GM12878 (cell line): Measurements from ENCODE around the gene LRRC56. TPM values are rescaled to one million over a fixed set of nuclear protein-coding genes. Genes with fewer than 3 reads are reported as not detected.

Experiments used
- ATAC-seq: fragments of 200-7000 bp; cut with Tn5 transposase; 3 replicates; pipeline ENCODE4 v1.9.1; 2020; ENCODE audit warnings: mild to moderate bottlenecking, moderate library complexity
- BruUV-seq: library from RNA; stranded (reverse); fragments of 400-500 nt; replicated peaks from 2 replicates; lab custom pipeline; 2021; lab: Mats Ljungman, UMichigan
- CTCF ChIA-PET: fragments of 300-600 bp; sonication (Branson Sonifier 250); formaldehyde crosslinking; extraction: SDS; loops from one replicate; lab custom pipeline; 2021; ENCODE audit warnings: inconsistent platforms; lab: Yijun Ruan, JAX
- POLR2A ChIA-PET: fragments of 350-600 bp; formaldehyde crosslinking; extraction: SDS; loops from one replicate; lab custom pipeline; 2021; ENCODE audit warnings: inconsistent platforms; lab: Charles Lee
- RAD21 ChIA-PET: fragments of 300-600 bp; sonication (Branson Sonifier 250); formaldehyde crosslinking; loops from one replicate; lab custom pipeline; 2023; ENCODE audit warnings: antibody characterized with exemption; ENCODE audit not compliant: unreplicated experiment; lab: Charles Lee
- SMC1A ChIA-PET: fragments of 300-600 bp; sonication (Branson Sonifier 250); formaldehyde crosslinking; loops from one replicate; lab custom pipeline; 2023; ENCODE audit not compliant: unreplicated experiment, uncharacterized antibody; lab: Charles Lee
- DNase-seq: peaks from one replicate; pipeline ENCODE4 v3.0.0-alpha.2; 2011; ENCODE audit warnings: low read depth, low spot score
- FAIRE-seq: peaks from 3 replicates; lab custom pipeline; 2011; peaks lifted over from hg19 to GRCh38; lab: Jason Lieb, UNC
- H2AFZ ChIP-seq: 2 replicates; pipeline ENCODE4 v1.6.0; 2011; ENCODE audit warnings: low read depth, low read length, control low read depth; ENCODE audit not compliant: control insufficient read depth
- H3K27ac ChIP-seq: 2 replicates; pipeline ENCODE4 v1.5.1; 2011; ENCODE audit warnings: control low read depth; ENCODE audit not compliant: control insufficient read depth, insufficient read depth
- H3K27me3 ChIP-seq, 2 experiments: replicated peaks in 1 of 2; 2 replicates each; pipeline versions ENCODE4 v1.6.0 to v1.6.1; 2011; ENCODE audit warnings: low read length in 1 of 2; ENCODE audit not compliant: control insufficient read depth in 2 of 2, insufficient read depth in 2 of 2
- H3K36me3 ChIP-seq, 2 experiments: 2 replicates each; pipeline ENCODE4 v1.5.1; 2011; ENCODE audit warnings: low read length in 1 of 2; ENCODE audit not compliant: control insufficient read depth in 2 of 2, insufficient read depth in 2 of 2
- H3K4me1 ChIP-seq: 2 replicates; pipeline ENCODE4 v1.6.1; 2011; ENCODE audit warnings: mild to moderate bottlenecking, low read length, moderate library complexity, mixed read lengths; ENCODE audit not compliant: control insufficient read depth, insufficient read depth
- H3K4me2 ChIP-seq: 2 replicates; pipeline ENCODE4 v1.6.0; 2011; ENCODE audit warnings: control low read depth; ENCODE audit not compliant: control insufficient read depth, insufficient read depth
- H3K4me3 ChIP-seq: fragments of 200-600 bp; sonication (generic); 2 replicates; pipeline ENCODE4 v1.5.1; 2016
- H3K79me2 ChIP-seq: 2 replicates; pipeline ENCODE4 v1.6.0; 2011; ENCODE audit warnings: low read length; ENCODE audit not compliant: control insufficient read depth, insufficient read depth
- H3K9ac ChIP-seq: 2 replicates; pipeline ENCODE4 v1.8.0; 2011; ENCODE audit warnings: low read length, control low read depth, mixed read lengths; ENCODE audit not compliant: control insufficient read depth, insufficient read depth
- H3K9me3 ChIP-seq: replicated peaks from 3 replicates; pipeline ENCODE4 v1.5.1; 2011; ENCODE audit warnings: mild to moderate bottlenecking, low read length; ENCODE audit not compliant: control insufficient read depth, insufficient read depth
- H4K20me1 ChIP-seq: 2 replicates; pipeline ENCODE4 v1.6.0; 2011; ENCODE audit not compliant: control insufficient read depth, insufficient read depth
- ASH2L ChIP-seq: fragments of 300-600, 200-600 bp; sonication (generic); IDR thresholded peaks from 2 replicates; pipeline ENCODE4 v1.6.1; 2017; ENCODE audit warnings: low read depth, mild to moderate bottlenecking, borderline replicate concordance
- MTA2 ChIP-seq: fragments of 450-650 bp; IDR thresholded peaks from 2 replicates; pipeline ENCODE4 v1.6.1; 2016; ENCODE audit warnings: low read depth, mild to moderate bottlenecking, moderate library complexity
- PML ChIP-seq: IDR thresholded peaks from 2 replicates; pipeline ENCODE4 v1.6.1; 2012; ENCODE audit warnings: low read length, inconsistent platforms
- RAD21 ChIP-seq: IDR thresholded peaks from 2 replicates; pipeline ENCODE4 v1.6.1; 2011; ENCODE audit warnings: mild to moderate bottlenecking, low read depth, low read length, moderate library complexity; ENCODE audit not compliant: insufficient read depth
- USF1 ChIP-seq: IDR thresholded peaks from 2 replicates; pipeline ENCODE4 v1.6.1; 2011; ENCODE audit warnings: borderline replicate concordance, low read depth, mild to moderate bottlenecking, moderate library complexity, mixed read lengths, low read length; ENCODE audit not compliant: insufficient read depth; ENCODE audit errors: extremely low read length
- WGBS: methylation state at CpG from one replicate; pipeline ENCODE4 v1.1.6; 2016; ENCODE audit warnings: low lambda C conversion rate; ENCODE audit not compliant: insufficient replicate concordance, insufficient coverage; ENCODE audit errors: missing lambda C conversion rate; 5-methylcytosine and 5-hydroxymethylcytosine counted together
- in situ Hi-C: fragments of 300-500 bp; cut with MboI; formaldehyde crosslinking; loops from 9 replicates; pipeline ENCODE4 v1.14.3; 2018; ENCODE audit warnings: mixed read lengths
- intact Hi-C: fragments of 100-400 bp; cut with micrococcal nuclease; formaldehyde crosslinking; loops from one replicate; pipeline ENCODE4 v1.14.2; 2022; ENCODE audit not compliant: unreplicated experiment
- polyA plus RNA-seq, 11 experiments: library from polyadenylated mRNA; depleted of rRNA in 4 of 11; unstranded in 6 of 11; stranded (reverse) in 5 of 11; fragments of >200 nt; fragmentation: Nextera tagmentation in 4 of 11; fragmentation: Illumina TruSeq in 1 of 11; extraction: Ambion mirVana in 4 of 11; extraction: Trizol in 1 of 11; gene quantifications; 1 replicate in 1 of 11; 2 replicates in 10 of 11; pipeline versions ENCODE4 v1.2.1 to v1.2.3, GENCODE V29; 2011 to 2016; ENCODE audit warnings: inconsistent platforms in 2 of 11, missing spikeins in 2 of 11, low read depth in 1 of 11
- total RNA-seq, 4 experiments: library from RNA; depleted of rRNA in 3 of 4; stranded (reverse); fragments of >200 nt in 3 of 4; fragmentation: Illumina TruSeq in 1 of 4; extraction: Trizol in 1 of 4; gene quantifications; 2 replicates each; pipeline versions ENCODE4 v1.2.1 to v1.2.3, GENCODE V29; 2013 to 2021

Gene LRRC56
- total and polyA plus RNA-seq, 10 of the 15 experiments (the other 5 are each of a cell fraction or from before 2014, with no cell fraction given) = 0.02 to 1.9 (median 0.75) TPM; not detected in 1

DNA sequence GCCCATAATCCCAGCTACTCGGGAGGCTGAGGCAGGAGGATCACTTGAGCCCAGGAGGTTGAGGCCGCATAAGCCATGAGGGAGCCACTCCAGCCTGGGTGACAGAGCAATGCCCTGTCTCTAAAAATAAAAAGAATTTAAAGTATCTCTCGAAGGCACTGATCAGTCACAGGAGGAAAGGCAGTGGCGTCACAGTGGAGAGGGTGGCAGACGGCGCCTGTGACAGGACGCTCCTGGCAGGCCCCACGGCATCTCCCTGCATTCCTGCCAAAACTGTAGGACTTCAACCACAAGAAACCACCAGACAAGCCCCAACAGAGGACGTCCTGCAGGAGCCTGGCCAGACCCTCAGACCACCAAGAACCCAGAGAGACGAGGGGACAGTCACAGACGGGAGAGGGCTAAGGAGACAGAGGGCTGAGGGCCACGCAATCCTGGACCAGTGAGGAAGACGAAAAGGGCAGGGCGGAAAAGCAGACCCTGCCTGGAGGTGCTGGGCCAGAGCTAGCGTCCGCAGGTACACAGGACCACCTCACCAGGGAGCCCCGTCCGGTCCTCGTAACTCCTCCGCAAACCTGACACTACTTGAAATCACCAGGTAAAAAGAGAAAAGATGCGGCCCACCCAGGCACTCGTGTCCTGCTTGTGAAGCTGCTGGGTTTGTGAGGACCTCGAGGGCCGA, 36.2 kb upstream of the LRRC56 start:
- H3K4me2 ChIP-seq = no peak overlapping the region
- no peak overlapping the region for H3K27ac ChIP-seq
- H3K27me3 ChIP-seq = no peaks in the 10 kb centered on the region
- CTCF ChIA-PET = interaction anchor here (0.6 kb wide), 1 partner anchor 64 kb away, joined by 3 read pairs; no protein-coding TSS in a partner anchor
- no peak for FAIRE-seq
- no peak for ATAC-seq
- intact Hi-C loops = no loop called here
- H3K4me3 ChIP-seq = no peak overlapping the region
- H3K9me3 ChIP-seq = no peaks in the 10 kb centered on the region; the same call in 2 of the 3 replicates
- no peak overlapping the region for H2AFZ ChIP-seq
- TF ChIP-seq ASH2L (no peak), MTA2 (no peak), USF1 (no peak), PML (no peak), RAD21 (no peak)
- TF ChIP-seq, all 136 proteins: peak for 0
- Histone ChIP-seq H3K4me1 (peaks cover 23% of the 10 kb centered on the region), H3K36me3 (peaks cover 19 to 45% of the 10 kb centered on the region in 2 experiments), H4K20me1 (no peaks in the 10 kb centered on the region), H3K79me2 (peaks cover 32% of the 10 kb centered on the region), H3K9ac (no peak overlapping the region)
- in situ Hi-C loops = loop anchor here (5.0 kb wide), 1 partner anchor 49 kb away; the partner anchor contains the start of gene PTDSS2
- no TSS peak for BruUV-seq
- ChIA-PET POLR2A (interaction anchor here (0.5 kb wide), 1 partner anchor 10 kb away, joined by 4 read pairs; no protein-coding TSS in a partner anchor), SMC1A (no interaction called here), RAD21 (no interaction called here)
- no peak for DNase-seq
- WGBS = 96% methylated on average over 24 of the region's 24 CpGs
